Fibroblast of the aortic adventitia (primary cell): Measurements from ENCODE around the gene ZNF76. TPM values are rescaled to one million over a fixed set of nuclear protein-coding genes. Genes with fewer than 3 reads are reported as not detected.

Source experiments
- DNase-seq: peaks from one replicate; pipeline ENCODE4 v3.0.0-alpha.2; 2010; ENCODE audit warnings: low read depth
- H3K4me3 ChIP-seq: 2 replicates; pipeline ENCODE4 v1.5.1; 2011; ENCODE audit warnings: low read depth, mild to moderate bottlenecking, control low read depth, low read length, moderate library complexity
- CTCF ChIP-seq: IDR thresholded peaks from 2 replicates; pipeline ENCODE4 v1.5.1; 2011; ENCODE audit warnings: mild to moderate bottlenecking, low read length, control low read depth, inconsistent platforms; ENCODE audit not compliant: insufficient read depth
- total RNA-seq: library from RNA; depleted of rRNA; stranded (reverse); fragments of >200 nt; gene quantifications from 2 replicates; pipeline ENCODE4 v1.2.3, GENCODE V29; 2012; ENCODE audit warnings: low replicate concordance

Gene ZNF76
- total RNA-seq, 1 donor: 18.4 TPM

- DNase-seq: no peak
- no peak overlapping the region for H3K4me3 ChIP-seq
- no peak for TF ChIP-seq CTCF
Observed at GRCh38 chr6:35216412-35216732, 43.2 kb upstream of the ZNF76 start.

GRCh38 chr6:35216851-35217811 lies 42.4 kb upstream of the ZNF76 start:
- TF ChIP-seq CTCF: no peak
- H3K4me3 ChIP-seq: no peak overlapping the region
- no peak for DNase-seq

GRCh38 chr6:35218021-35218420 lies 41.5 kb upstream of the ZNF76 start:
- no peak for TF ChIP-seq CTCF
- peak; percentile 37 for DNase-seq
- no peak overlapping the region for H3K4me3 ChIP-seq

- no peak overlapping the region for H3K4me3 ChIP-seq
- no peak for DNase-seq
- no peak for TF ChIP-seq CTCF
Observed at GRCh38 chr6:35218456-35218855, 41.1 kb upstream of the ZNF76 start.

GRCh38 chr6:35219683-35220326 lies 39.7 kb upstream of the ZNF76 start:
- TF ChIP-seq CTCF: no peak
- no peak overlapping the region for H3K4me3 ChIP-seq
- no peak for DNase-seq

- TF ChIP-seq CTCF: no peak
- no peak for DNase-seq
- no peak overlapping the region for H3K4me3 ChIP-seq
Observed at GRCh38 chr6:35220711-35221110, 38.8 kb upstream of the ZNF76 start.
